AG04450 (cell line): Measurements from ENCODE around the gene ARRDC2. TPM values are rescaled to one million over a fixed set of nuclear protein-coding genes. Genes with fewer than 3 reads are reported as not detected.

ENCODE experiments used
- CTCF ChIA-PET: fragments of 300-600, 350-600 bp; formaldehyde crosslinking; extraction: SDS; loops from one replicate; lab custom pipeline; 2022; ENCODE audit warnings: antibody characterized with exemption, inconsistent platforms; lab: Charles Lee
- POLR2A ChIA-PET: fragments of 350-600 bp; formaldehyde crosslinking; extraction: SDS; loops from one replicate; lab custom pipeline; 2021; ENCODE audit warnings: antibody characterized with exemption, inconsistent platforms; lab: Yijun Ruan, JAX
- DNase-seq: peaks from one replicate; pipeline ENCODE4 v3.0.0-alpha.2; 2011; ENCODE audit warnings: low read depth, low spot score
- H3K27ac ChIP-seq: one replicate; pipeline ENCODE4 v1.5.1; 2012; ENCODE audit warnings: low read depth, low read length, control low read depth
- H3K27me3 ChIP-seq: one replicate; pipeline ENCODE4 v1.6.0; 2012; ENCODE audit warnings: low read length; ENCODE audit not compliant: control insufficient read depth, insufficient read depth
- H3K4me3 ChIP-seq: 2 replicates; pipeline ENCODE4 v1.5.1; 2011; ENCODE audit warnings: mild to moderate bottlenecking, low read depth, low read length, control low read depth
- H3K9me3 ChIP-seq: 2 replicates; pipeline ENCODE4 v1.5.1; 2012; ENCODE audit warnings: low read length; ENCODE audit not compliant: control insufficient read depth, insufficient read depth
- CTCF ChIP-seq: IDR thresholded peaks from 2 replicates; pipeline ENCODE4 v1.5.1; 2011; ENCODE audit warnings: low read depth, low read length, control low read depth, inconsistent platforms
- polyA plus RNA-seq: library from polyadenylated mRNA; depleted of rRNA; stranded (reverse); fragments of >200 nt; gene quantifications from 2 replicates; pipeline ENCODE4 v1.2.3, GENCODE V29; 2011

The ARRDC2 gene
- polyA plus RNA-seq, 1 experiment = 2.3 TPM

- ChIA-PET CTCF (interaction anchor here (0.5 to 0.8 kb wide), 3 partner anchors 9 to 129 kb away, joined by 3 read pairs; partner anchors contain the start of gene RPL18A), POLR2A (no interaction called here)
- Histone ChIP-seq H3K27me3 (peaks cover 2% of the 10 kb centered on the region), H3K4me3 (no peak overlapping the region), H3K9me3 (no peaks in the 10 kb centered on the region; the same call in 1 of the 2 replicates), H3K27ac (no peak overlapping the region)
- no peak for TF ChIP-seq CTCF
- DNase-seq = no peak
These were observed 19.8 kb upstream of the ARRDC2 start for GRCh38 chr19:17988161-17988560.

DNA sequence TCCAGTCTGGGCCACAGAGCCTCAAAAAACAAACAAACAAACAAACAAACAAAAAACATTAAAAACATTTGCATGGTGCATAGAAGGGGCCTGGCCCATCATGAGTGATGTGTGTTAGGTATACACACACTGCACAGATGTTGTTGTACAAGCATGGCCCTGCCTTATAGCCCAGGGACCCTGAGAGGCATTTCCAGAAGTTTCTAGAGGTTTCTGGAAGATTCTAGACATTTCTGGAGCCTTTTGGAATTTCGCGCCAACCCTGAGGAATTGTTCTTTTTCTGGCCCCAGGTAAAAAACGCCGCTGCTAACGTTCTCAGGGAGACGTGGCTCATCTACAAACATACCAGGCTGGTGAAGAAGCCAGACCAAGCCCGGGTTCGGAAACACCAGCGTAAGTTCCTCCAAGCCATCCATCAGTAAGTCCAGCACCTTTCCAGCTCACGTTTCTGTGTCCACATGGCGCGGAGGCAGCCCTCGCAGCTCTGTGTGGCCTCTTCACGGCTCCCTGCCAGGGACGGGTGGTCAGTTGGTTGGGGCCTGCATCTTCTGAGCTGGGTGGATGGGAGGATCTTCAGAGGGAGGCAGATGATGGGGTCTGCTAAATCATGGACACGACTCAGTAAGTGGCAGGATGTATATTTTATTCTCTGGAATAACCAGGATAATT lies 18.4 kb upstream of the ARRDC2 start:
- ChIA-PET CTCF (no interaction called here), POLR2A (no interaction called here)
- H3K4me3 ChIP-seq = no peak overlapping the region
- peaks cover 2% of the 10 kb centered on the region for H3K27me3 ChIP-seq
- DNase-seq = no peak
- no peak for TF ChIP-seq CTCF
- no peak overlapping the region for H3K27ac ChIP-seq
- no peaks in the 10 kb centered on the region; the same call in 1 of the 2 replicates for H3K9me3 ChIP-seq

- CTCF ChIA-PET = interaction anchor here (1.4 to 11.0 kb wide), 3 partner anchors 49 to 65 kb away, joined by 3 to 246 read pairs (median 84); no protein-coding TSS in a partner anchor
- Histone ChIP-seq H3K27ac (no peak overlapping the region), H3K9me3 (no peaks in the 10 kb centered on the region; the same call in 1 of the 2 replicates), H3K4me3 (no peak overlapping the region), H3K27me3 (peaks cover 2% of the 10 kb centered on the region)
- no peak for TF ChIP-seq CTCF
- POLR2A ChIA-PET = no interaction called here
- DNase-seq = no peak
These were observed 14.7 kb upstream of the ARRDC2 start for GRCh38 chr19:17993076-17993813.

GRCh38 chr19:17996826-17997316 lies 11.1 kb upstream of the ARRDC2 start:
- Histone ChIP-seq H3K27me3 (no peaks in the 10 kb centered on the region), H3K9me3 (no peaks in the 10 kb centered on the region), H3K27ac (no peak overlapping the region), H3K4me3 (no peak overlapping the region)
- ChIA-PET POLR2A (interaction anchor here (0.6 to 1.0 kb wide), 2 partner anchors 71 to 137 kb away, joined by 3 to 4 read pairs; partner anchors contain the start of gene RPL18A), CTCF (interaction anchor here (0.7 to 11.0 kb wide), 9 partner anchors 8 to 137 kb away, joined by 3 to 246 read pairs (median 3); partner anchors contain the start of genes RPL18A and SLC5A5)
- peak; percentile 96 for TF ChIP-seq CTCF
- DNase-seq = peak; percentile 24
